Skin epidermis (tissue), 12 donors: ENCODE data around the gene GGT5.
"Not testable (repeated sequence)": the region's sequence is repeated elsewhere in the genome, so short reads cannot be mapped to it uniquely, and the experiment has no call there.

Experiments used
- H3K27ac ChIP-seq, 21 experiments: fragments of 200-600 bp; sonication (generic) in 11 of 21; one replicate each; pipeline ENCODE4 v1.5.0; 2020; ENCODE audit warnings: mild to moderate bottlenecking in 3 of 21, inconsistent platforms in 2 of 21, moderate library complexity in 2 of 21
- H3K4me3 ChIP-seq, 7 experiments: fragments of 200-600 bp; sonication (generic) in 2 of 7; one replicate each; pipeline ENCODE4 v1.5.0; 2020; ENCODE audit warnings: inconsistent platforms in 2 of 7, mild to moderate bottlenecking in 2 of 7, moderate library complexity in 1 of 7

Gene GGT5

GRCh38 chr22:24236656-24237055 is 8.2 kb downstream of the GGT5 start:
- H3K27ac ChIP-seq = peak overlapping the region in 3 of 21 experiments; percentile 33 to 54 (median 35)
- no peak overlapping the region for H3K4me3 ChIP-seq

DNA sequence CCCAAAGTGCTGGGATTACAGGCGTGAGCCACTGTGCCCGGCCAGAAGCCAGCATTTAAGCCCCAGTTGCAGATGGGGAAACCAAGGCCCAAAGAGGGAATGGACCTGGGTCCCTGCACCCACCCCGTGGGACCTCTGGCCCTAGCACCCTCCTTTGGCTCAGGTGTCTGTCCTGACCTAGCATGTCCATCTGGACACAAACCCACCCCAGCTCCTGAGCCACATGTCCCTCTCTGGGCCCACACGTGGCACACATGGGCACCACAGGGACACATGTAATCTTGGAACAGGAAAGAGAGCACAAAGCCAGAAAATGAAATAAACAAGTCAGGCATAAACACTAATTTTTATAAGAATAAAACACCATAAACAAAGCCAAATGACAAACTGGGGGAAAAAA is 9.6 kb downstream of the GGT5 start:
- no peak overlapping the region for H3K4me3 ChIP-seq
- H3K27ac ChIP-seq = peak overlapping the region in 1 of 21 experiments; percentile 38

DNA sequence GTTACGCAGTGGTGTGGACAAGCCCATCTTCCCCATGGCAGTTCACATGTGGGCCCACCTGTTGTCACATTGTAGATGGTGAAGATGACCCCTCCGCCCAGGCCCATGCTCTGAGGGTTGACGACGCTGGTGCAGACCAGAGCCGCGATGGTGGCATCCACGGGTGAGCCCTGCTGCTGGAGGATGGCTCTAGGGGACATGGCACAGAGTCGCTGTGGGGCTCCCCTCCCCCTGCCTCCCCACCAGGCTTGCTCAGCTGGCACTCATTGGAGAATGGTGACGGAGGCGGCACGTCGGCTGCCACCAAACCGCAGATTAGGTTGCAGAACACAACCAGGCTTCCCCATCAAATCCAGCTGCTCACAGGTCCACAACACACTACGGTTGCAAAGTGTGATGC is 11.1 kb downstream of the GGT5 start:
- H3K4me3 ChIP-seq = no peak overlapping the region
- no peak overlapping the region for H3K27ac ChIP-seq

GRCh38 chr22:24233235-24233634 is 11.6 kb downstream of the GGT5 start:
- H3K4me3 ChIP-seq = no peak overlapping the region
- H3K27ac ChIP-seq = no peak overlapping the region

- no peak overlapping the region for H3K27ac ChIP-seq
Observed at GRCh38 chr22:24232725-24233124, 12.2 kb downstream of the GGT5 start.

GRCh38 chr22:24232124-24232523 is 12.8 kb downstream of the GGT5 start:
- Histone ChIP-seq H3K27ac (peak overlapping the region in 1 of 21 experiments; percentile 21), H3K4me3 (no peak overlapping the region)

More at GRCh38 chr22:24232725-24233124, 12.2 kb downstream of the GGT5 start:
- H3K4me3 ChIP-seq = no peak overlapping the region

GRCh38 chr22:24231706-24232105 is 13.2 kb downstream of the GGT5 start:
- Histone ChIP-seq H3K4me3 (no peak overlapping the region), H3K27ac (peak overlapping the region in 1 of 21 experiments; percentile 21)

GRCh38 chr22:24230911-24231656 is 13.8 kb downstream of the GGT5 start:
- no peak overlapping the region for H3K4me3 ChIP-seq

DNA sequence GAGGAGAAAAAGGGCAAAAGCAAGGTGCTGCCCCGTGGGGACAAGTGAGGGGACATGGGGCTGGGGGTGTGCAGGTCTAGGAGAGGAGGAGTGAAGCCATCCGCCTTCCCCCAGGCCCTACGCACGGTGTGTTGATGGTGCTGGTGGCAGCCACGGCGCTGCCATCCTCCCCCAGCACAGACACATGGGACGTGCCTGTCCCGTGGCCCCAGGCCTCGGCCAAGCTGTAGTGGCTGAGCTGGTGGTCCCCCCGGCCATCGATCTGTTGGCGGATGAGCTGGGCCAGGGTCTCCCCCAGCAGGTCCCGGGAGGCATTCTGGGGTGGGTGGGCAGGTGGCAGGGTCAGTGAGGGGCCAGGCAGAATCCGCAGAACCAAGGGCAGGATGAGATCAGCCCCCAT is 18.9 kb downstream of the GGT5 start:
- Histone ChIP-seq H3K4me3 (no peak overlapping the region), H3K27ac (no peak overlapping the region)

More at GRCh38 chr22:24230911-24231656, 13.8 kb downstream of the GGT5 start:
- peak overlapping the region in 1 of 21 experiments; percentile 21 for H3K27ac ChIP-seq

- no peak overlapping the region for H3K27ac ChIP-seq
- H3K4me3 ChIP-seq = no peak overlapping the region
Observed at GRCh38 chr22:24225044-24225601, 19.8 kb downstream of the GGT5 start.

DNA sequence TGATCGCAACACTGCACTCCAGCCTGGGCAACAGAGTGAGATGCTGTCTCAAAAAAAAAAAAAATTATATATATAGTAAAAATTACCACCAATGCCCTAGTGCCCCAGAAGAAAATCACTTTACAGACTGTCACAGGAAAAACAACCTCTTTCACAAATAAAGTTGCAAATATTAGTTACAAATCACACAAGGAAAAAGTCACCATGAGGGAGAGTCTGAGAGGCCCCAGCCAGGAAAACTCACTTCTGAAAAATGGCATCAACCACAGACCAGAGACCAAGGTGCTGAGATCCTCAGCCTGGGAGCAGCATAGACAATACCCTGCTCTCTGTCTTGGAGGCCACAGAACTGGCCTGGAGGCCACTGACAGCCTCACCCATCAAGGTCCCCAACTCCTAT is 20.4 kb downstream of the GGT5 start:
- H3K4me3 ChIP-seq = no peak overlapping the region

GRCh38 chr22:24219750-24220149 is 25.1 kb downstream of the GGT5 start:
- Histone ChIP-seq H3K4me3 (no peak overlapping the region), H3K27ac (no peak overlapping the region)

More for the DNA sequence above, 20.4 kb downstream of the GGT5 start:
- no peak overlapping the region for H3K27ac ChIP-seq

DNA sequence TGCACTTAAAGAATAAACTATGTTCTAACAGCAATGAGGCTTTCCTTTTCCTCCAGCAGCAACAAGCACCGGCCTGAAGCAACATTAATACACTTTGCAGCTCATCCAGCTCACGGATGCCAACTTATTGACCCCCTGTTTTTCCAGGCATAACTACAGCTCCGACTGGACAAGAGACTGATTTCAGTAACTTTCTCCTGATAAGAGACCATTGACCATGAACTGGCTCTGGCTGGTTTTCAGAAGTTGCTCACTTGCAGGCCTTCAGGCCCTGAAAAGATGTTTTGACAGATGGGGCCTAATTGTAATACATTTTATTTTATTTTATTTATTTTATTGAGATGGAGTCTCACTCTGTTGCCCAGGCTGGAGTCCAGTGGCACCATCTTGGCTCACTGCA is 27.5 kb downstream of the GGT5 start:
- Histone ChIP-seq H3K27ac (no peak overlapping the region), H3K4me3 (no peak overlapping the region)

DNA sequence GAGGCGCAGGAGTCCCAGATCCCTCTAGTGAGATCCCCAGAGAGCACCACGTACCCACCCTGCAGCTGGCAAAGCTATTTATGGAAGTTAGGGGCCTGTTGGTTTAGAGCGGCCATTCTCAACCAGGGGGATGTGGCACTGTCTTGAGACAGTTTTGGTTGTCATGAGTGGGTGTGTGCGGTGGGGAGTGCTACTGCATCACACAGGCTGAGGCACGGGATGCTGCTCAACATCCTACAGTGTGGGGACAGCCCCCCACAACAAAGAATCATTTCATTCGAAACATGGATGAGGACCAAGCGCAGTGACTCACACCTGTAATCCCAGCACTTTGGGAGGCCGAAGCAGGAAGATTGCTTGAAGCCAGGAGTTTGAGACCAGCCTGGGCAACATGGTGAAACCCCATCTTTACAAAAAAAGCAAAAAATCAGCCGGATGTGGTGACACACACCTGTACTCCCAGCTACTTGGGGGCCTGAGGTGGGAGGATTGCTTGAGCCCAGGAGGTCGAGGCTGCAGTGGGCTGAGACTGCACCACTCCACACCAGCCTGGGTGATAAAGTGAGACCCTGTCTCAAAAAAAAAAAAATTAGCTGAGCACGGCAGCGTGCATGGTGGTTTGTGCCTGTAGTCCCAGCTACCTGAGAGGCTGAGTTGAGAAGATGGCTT is 28.2 kb downstream of the GGT5 start:
- H3K27ac ChIP-seq = no peak overlapping the region

GRCh38 chr22:24214467-24215285 is 30.2 kb downstream of the GGT5 start:
- Histone ChIP-seq H3K4me3 (no peak overlapping the region), H3K27ac (no peak overlapping the region)

More for the DNA sequence above, 28.2 kb downstream of the GGT5 start:
- no peak overlapping the region for H3K4me3 ChIP-seq

GRCh38 chr22:24213111-24213510 is 31.8 kb downstream of the GGT5 start:
- H3K4me3 ChIP-seq, H3K27ac ChIP-seq: not testable (repeated sequence)

DNA sequence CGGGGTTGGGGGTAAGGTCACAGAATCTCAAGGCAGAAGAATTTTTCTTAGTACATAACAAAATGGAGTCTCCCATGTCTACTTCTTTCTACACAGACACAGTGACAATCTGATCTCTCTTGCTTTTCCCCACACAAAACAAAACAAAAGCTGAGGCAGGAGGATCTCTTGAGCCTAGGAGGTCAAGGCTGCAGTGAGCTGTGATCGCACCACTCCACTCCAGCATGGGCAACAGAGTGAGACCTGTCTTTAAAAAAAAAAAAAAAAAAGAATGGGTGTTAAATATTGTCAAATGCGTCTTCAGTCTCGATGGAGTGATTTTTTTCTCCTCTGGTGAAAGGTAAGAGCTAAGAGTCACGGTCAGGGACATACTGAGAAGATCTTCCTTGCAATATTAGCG is 33.2 kb downstream of the GGT5 start:
- H3K4me3 ChIP-seq, H3K27ac ChIP-seq: not testable (repeated sequence)

- H3K4me3 ChIP-seq, H3K27ac ChIP-seq: not testable (repeated sequence)
Observed at GRCh38 chr22:24210409-24210808, 34.5 kb downstream of the GGT5 start.

- H3K4me3 ChIP-seq = no peak overlapping the region
Observed at GRCh38 chr22:24209687-24210086, 35.2 kb downstream of the GGT5 start.

GRCh38 chr22:24209016-24209415 is 35.9 kb downstream of the GGT5 start:
- H3K4me3 ChIP-seq = no peak overlapping the region
- H3K27ac ChIP-seq = peak overlapping the region in 15 of 21 experiments; percentile 39 to 90 (median 78)

More at GRCh38 chr22:24209687-24210086, 35.2 kb downstream of the GGT5 start:
- H3K27ac ChIP-seq = peak overlapping the region in 1 of 21 experiments; percentile 90
